Loucy (cell line): Measurements from ENCODE around the gene PHC3.

Experiments used
- EZH2phosphoT487 ChIP-seq: fragments of 200-600 bp; IDR thresholded peaks from 2 replicates; pipeline ENCODE4 v1.6.1; 2018; ENCODE audit warnings: antibody characterized with exemption, mild to moderate bottlenecking, moderate library complexity, borderline replicate concordance
- TF ChIP-seq, protein P1 (sequence below): fragments of 200-600 bp; sonication (generic); conservative IDR thresholded peaks from 2 replicates; pipeline ENCODE4 v1.5.1; 2014; ENCODE audit warnings: mild to moderate bottlenecking, antibody characterized with exemption, low read length

DNA sequence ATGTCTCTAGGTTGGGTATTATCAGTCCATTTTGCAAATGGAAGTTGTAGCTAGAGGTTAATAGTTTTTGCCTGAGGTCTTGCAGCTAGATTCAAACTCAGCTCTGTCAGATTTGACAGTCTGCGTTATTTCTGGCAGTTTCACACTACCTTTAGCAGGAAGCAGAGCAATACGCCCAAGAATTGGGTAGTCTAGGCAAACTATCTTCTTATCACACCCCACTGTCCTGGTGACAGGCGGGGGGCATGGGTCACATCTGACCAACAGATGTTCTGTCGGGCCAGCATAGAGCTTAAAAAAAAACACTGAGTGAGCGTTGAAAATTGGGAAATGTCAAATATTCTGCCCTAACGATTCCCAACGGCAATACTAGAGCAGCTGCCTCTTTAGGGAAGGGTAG, 138.0 kb downstream of the PHC3 start:
- TF ChIP-seq, protein P1, sequence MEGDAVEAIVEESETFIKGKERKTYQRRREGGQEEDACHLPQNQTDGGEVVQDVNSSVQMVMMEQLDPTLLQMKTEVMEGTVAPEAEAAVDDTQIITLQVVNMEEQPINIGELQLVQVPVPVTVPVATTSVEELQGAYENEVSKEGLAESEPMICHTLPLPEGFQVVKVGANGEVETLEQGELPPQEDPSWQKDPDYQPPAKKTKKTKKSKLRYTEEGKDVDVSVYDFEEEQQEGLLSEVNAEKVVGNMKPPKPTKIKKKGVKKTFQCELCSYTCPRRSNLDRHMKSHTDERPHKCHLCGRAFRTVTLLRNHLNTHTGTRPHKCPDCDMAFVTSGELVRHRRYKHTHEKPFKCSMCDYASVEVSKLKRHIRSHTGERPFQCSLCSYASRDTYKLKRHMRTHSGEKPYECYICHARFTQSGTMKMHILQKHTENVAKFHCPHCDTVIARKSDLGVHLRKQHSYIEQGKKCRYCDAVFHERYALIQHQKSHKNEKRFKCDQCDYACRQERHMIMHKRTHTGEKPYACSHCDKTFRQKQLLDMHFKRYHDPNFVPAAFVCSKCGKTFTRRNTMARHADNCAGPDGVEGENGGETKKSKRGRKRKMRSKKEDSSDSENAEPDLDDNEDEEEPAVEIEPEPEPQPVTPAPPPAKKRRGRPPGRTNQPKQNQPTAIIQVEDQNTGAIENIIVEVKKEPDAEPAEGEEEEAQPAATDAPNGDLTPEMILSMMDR, result no peak
- TF ChIP-seq EZH2phosphoT487, result no peak
